Measurements from ENCODE around the gene CDK14.

DNA sequence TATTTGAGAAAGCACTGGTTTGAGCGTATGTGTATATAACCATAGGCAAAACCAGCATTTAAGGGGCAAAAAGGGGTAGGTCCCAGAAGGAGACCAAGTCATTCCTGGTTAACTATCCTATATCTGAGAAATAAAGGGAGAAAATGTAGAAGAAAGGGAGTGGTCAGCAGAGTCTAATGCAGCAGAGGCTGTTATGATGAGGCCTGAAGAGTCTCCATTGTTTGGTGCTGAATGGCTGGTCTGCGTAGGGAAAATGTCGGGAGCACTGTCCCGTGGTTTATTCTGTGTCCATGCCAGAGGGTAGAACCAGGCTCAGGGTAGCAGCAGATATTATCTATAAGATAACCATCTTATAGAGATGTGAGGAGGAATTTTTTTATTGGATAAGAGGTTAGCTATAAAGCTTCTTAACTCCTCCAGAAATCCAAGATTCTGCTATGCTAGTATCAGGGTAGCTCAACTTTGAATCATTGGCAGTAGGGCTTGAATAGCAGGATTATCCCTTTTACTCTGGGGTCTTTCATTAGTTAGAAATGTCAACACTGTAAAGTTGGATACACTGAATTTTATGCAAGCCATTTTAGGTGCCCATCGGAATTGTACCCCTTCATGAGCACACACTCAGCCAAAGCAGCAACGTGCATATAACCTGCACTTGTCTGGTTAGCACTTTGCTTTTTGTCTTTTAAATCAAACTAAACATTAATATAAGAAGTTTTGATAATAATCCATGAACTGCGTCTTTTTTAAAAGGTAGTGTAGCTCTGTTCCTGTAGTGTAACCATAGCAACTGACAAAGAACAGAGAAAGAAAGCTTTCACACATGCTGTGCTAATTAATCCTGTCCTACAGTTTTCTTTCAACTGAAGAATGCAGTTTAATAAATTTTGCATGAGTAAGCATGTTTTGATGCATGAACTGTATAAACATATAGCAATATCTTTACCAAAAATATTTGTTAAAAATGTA, 356.1 kb downstream of the CDK14 start:
- TF ChIP-seq NFYB (CRISPR knock-in tag; conservative IDR thresholded peaks at IDR 0.05; ENCODE audit: low read depth) (no peak), USF2 (CRISPR knock-in tag; IDR thresholded peaks at IDR 0.05) (no peak), ZNF423 (CRISPR knock-in tag; IDR thresholded peaks at IDR 0.05) (no peak), ZNF263 (CRISPR knock-in tag; IDR thresholded peaks at IDR 0.05; ENCODE audit: low read depth) (no peak), GTF2I (CRISPR knock-in tag; conservative IDR thresholded peaks at IDR 0.05) (no peak), CTCF (IDR thresholded peaks at IDR 0.05) (no peak), ZNF121 (CRISPR knock-in tag; IDR thresholded peaks at IDR 0.05) (no peak), STAT6 (CRISPR knock-in tag; conservative IDR thresholded peaks at IDR 0.05; ENCODE audit: low read depth) (no peak)
- TF ChIP-seq, protein P1, sequence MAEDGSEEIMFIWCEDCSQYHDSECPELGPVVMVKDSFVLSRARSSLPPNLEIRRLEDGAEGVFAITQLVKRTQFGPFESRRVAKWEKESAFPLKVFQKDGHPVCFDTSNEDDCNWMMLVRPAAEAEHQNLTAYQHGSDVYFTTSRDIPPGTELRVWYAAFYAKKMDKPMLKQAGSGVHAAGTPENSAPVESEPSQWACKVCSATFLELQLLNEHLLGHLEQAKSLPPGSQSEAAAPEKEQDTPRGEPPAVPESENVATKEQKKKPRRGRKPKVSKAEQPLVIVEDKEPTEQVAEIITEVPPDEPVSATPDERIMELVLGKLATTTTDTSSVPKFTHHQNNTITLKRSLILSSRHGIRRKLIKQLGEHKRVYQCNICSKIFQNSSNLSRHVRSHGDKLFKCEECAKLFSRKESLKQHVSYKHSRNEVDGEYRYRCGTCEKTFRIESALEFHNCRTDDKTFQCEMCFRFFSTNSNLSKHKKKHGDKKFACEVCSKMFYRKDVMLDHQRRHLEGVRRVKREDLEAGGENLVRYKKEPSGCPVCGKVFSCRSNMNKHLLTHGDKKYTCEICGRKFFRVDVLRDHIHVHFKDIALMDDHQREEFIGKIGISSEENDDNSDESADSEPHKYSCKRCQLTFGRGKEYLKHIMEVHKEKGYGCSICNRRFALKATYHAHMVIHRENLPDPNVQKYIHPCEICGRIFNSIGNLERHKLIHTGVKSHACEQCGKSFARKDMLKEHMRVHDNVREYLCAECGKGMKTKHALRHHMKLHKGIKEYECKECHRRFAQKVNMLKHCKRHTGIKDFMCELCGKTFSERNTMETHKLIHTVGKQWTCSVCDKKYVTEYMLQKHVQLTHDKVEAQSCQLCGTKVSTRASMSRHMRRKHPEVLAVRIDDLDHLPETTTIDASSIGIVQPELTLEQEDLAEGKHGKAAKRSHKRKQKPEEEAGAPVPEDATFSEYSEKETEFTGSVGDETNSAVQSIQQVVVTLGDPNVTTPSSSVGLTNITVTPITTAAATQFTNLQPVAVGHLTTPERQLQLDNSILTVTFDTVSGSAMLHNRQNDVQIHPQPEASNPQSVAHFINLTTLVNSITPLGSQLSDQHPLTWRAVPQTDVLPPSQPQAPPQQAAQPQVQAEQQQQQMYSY (CRISPR knock-in tag; IDR thresholded peaks at IDR 0.05): no peak
- TF ChIP-seq, protein P2, sequence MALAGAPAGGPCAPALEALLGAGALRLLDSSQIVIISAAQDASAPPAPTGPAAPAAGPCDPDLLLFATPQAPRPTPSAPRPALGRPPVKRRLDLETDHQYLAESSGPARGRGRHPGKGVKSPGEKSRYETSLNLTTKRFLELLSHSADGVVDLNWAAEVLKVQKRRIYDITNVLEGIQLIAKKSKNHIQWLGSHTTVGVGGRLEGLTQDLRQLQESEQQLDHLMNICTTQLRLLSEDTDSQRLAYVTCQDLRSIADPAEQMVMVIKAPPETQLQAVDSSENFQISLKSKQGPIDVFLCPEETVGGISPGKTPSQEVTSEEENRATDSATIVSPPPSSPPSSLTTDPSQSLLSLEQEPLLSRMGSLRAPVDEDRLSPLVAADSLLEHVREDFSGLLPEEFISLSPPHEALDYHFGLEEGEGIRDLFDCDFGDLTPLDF (CRISPR knock-in tag; IDR thresholded peaks at IDR 0.05): no peak
